Measurements from ENCODE around the gene NXPH4. TPM values are rescaled to one million over a fixed set of nuclear protein-coding genes. Genes with fewer than 3 reads are reported as not detected.

Gene NXPH4
- total RNA-seq, 1 donor from 2014 or later, result 0.53 TPM

- Histone ChIP-seq H3K4me3 (ENCODE audit: low read depth, low read length) (no peak overlapping the region), H3K36me3 (ENCODE audit: control insufficient read depth, insufficient read depth, low read length) (no peaks in the 10 kb centered on the region), H3K27me3 (ENCODE audit: control insufficient read depth, insufficient read depth, low read length) (peaks cover 3% of the 10 kb centered on the region)
- TF ChIP-seq CTCF (IDR thresholded peaks at IDR 0.05; ENCODE audit: insufficient read depth, low read length, severe bottlenecking), result no peak
- DNase-seq (ENCODE audit: low read depth) (no peak), FAIRE-seq (no peak)
Measured at GRCh38 chr12:57247041-57247440, 30.4 kb downstream of the NXPH4 start.

GRCh38 chr12:57248934-57249742 is 32.5 kb downstream of the NXPH4 start:
- no peak overlapping the region for H3K4me3 ChIP-seq (ENCODE audit: low read depth, low read length)
- FAIRE-seq (no peak), DNase-seq (ENCODE audit: low read depth) (no peak)
- H3K27me3 ChIP-seq (ENCODE audit: control insufficient read depth, insufficient read depth, low read length), result no peaks in the 10 kb centered on the region
- TF ChIP-seq CTCF (IDR thresholded peaks at IDR 0.05; ENCODE audit: insufficient read depth, low read length, severe bottlenecking), result no peak
- H3K36me3 ChIP-seq (ENCODE audit: control insufficient read depth, insufficient read depth, low read length), result no peaks in the 10 kb centered on the region

- H3K36me3 ChIP-seq (ENCODE audit: control insufficient read depth, insufficient read depth, low read length), result peaks cover 2% of the 10 kb centered on the region
- no peak for TF ChIP-seq CTCF (IDR thresholded peaks at IDR 0.05; ENCODE audit: insufficient read depth, low read length, severe bottlenecking)
- H3K4me3 ChIP-seq (ENCODE audit: low read depth, low read length), result no peak overlapping the region
- H3K27me3 ChIP-seq (ENCODE audit: control insufficient read depth, insufficient read depth, low read length), result no peaks in the 10 kb centered on the region
- FAIRE-seq (no peak), DNase-seq (ENCODE audit: low read depth) (no peak)
Measured at GRCh38 chr12:57250541-57250940, 33.9 kb downstream of the NXPH4 start.

- Histone ChIP-seq H3K4me3 (ENCODE audit: low read depth, low read length) (no peak within 1 kb of the TSS), H3K36me3 (ENCODE audit: control insufficient read depth, insufficient read depth, low read length) (peaks cover 2% of the 10 kb centered on the region), H3K27me3 (ENCODE audit: control insufficient read depth, insufficient read depth, low read length) (no peaks in the 10 kb centered on the region)
- DNase-seq (ENCODE audit: low read depth) (no peak), FAIRE-seq (no peak)
- no peak for TF ChIP-seq CTCF (IDR thresholded peaks at IDR 0.05; ENCODE audit: insufficient read depth, low read length, severe bottlenecking)
Measured at GRCh38 chr12:57250956-57251355, 34.4 kb downstream of the NXPH4 start, which contains the start of gene STAC3. STAC3 (minus strand) TSS chr12:57251187; CDS start chr12:57249636, 1,551 bp downstream.

GRCh38 chr12:57254506-57255280 is 38.1 kb downstream of the NXPH4 start:
- Histone ChIP-seq H3K36me3 (ENCODE audit: control insufficient read depth, insufficient read depth, low read length) (peaks cover 13% of the 10 kb centered on the region), H3K4me3 (ENCODE audit: low read depth, low read length) (no peak overlapping the region), H3K27me3 (ENCODE audit: control insufficient read depth, insufficient read depth, low read length) (no peaks in the 10 kb centered on the region)
- DNase-seq (ENCODE audit: low read depth) (no peak), FAIRE-seq (no peak)
- TF ChIP-seq CTCF (IDR thresholded peaks at IDR 0.05; ENCODE audit: insufficient read depth, low read length, severe bottlenecking), result no peak

All from bronchial epithelial cell (primary cell).